Sigmoid colon (tissue), 4 donors: ENCODE results near the gene SLC12A9.

Experiments used
- CTCF ChIP-seq, 4 experiments: fragments of 450-650 bp in 3 of 4; fragments of 200-600 bp in 1 of 4; IDR thresholded peaks; one replicate each; pipeline ENCODE4 v1.5.1; 2016 to 2019; ENCODE audit warnings: antibody characterized with exemption in 4 of 4, mild to moderate bottlenecking in 3 of 4, moderate library complexity in 2 of 4
- EP300 ChIP-seq, 4 donors: sonication (generic); formaldehyde crosslinking; IDR thresholded peaks; one replicate each; pipeline ENCODE4 v1.6.1; 2017; ENCODE audit warnings: antibody characterized with exemption in 4 of 4
- POLR2A ChIP-seq, 2 donors: fragments of 450-650 bp; IDR thresholded peaks; one replicate each; pipeline ENCODE4 v1.6.1; 2016; ENCODE audit warnings: antibody characterized with exemption in 2 of 2, mild to moderate bottlenecking in 2 of 2, moderate library complexity in 2 of 2
- POLR2AphosphoS5 ChIP-seq, 4 donors: sonication (generic); formaldehyde crosslinking; IDR thresholded peaks; one replicate each; pipeline ENCODE4 v1.6.1; 2017; ENCODE audit warnings: antibody characterized with exemption in 4 of 4

- TF ChIP-seq POLR2AphosphoS5 (IDR thresholded peaks at IDR 0.05) (peak in 3 of 4 donors; percentile 30 to 70 (median 68)), CTCF (IDR thresholded peaks at IDR 0.05) (peak; percentile 85 to 96 (median 94)), POLR2A (IDR thresholded peaks at IDR 0.05) (peak in 1 of 2 donors; percentile 36), EP300 (IDR thresholded peaks at IDR 0.05) (no peak)
These were observed at the start of gene SLC12A9 for GRCh38 chr7:100852048-100852872.
